Measurements from ENCODE around the gene ANKRD33B. TPM values are rescaled to one million over a fixed set of nuclear protein-coding genes. Genes with fewer than 3 reads are reported as not detected.
A peak's percentile ranks its signal among the peaks of the same experiment; 100 is the strongest.

The ANKRD33B gene
- total and polyA plus RNA-seq, 2 experiments from 2014 or later, result 1.5 to 2.0 TPM

GRCh38 chr5:10559151-10559550 is 4.7 kb upstream of the ANKRD33B start:
- no peaks in the 10 kb centered on the region for H3K9me2 ChIP-seq (replicated peaks; ENCODE audit: insufficient read depth)
- no peak overlapping the region for H3K4me2 ChIP-seq
- DNase-seq (ENCODE audit: low spot score), result no peak
- peaks cover 15% of the 10 kb centered on the region for H3K27me3 ChIP-seq
- no peak overlapping the region for H3K27ac ChIP-seq
- H2AFZ ChIP-seq, result no peak overlapping the region
- H3K4me3 ChIP-seq, result no peak overlapping the region
- no peaks in the 10 kb centered on the region for H4K20me1 ChIP-seq (ENCODE audit: insufficient read depth, poor library complexity, severe bottlenecking)
- WGBS (ENCODE audit: low lambda C conversion rate, missing lambda C conversion rate), result 85% methylated on average over 4 of the region's 4 CpGs
- TF ChIP-seq EZH2 (IDR thresholded peaks at IDR 0.05; ENCODE audit: borderline replicate concordance) (no peak), EZH2phosphoT487 (IDR thresholded peaks at IDR 0.05; ENCODE audit: low read depth, severe bottlenecking, unreplicated experiment) (no peak), CTCF (IDR thresholded peaks at IDR 0.05; ENCODE audit: poor library complexity) (no peak)
- no peaks in the 10 kb centered on the region for H3K9me3 ChIP-seq (ENCODE audit: low read depth)
- H3K79me2 ChIP-seq, result no peaks in the 10 kb centered on the region
- H3K4me1 ChIP-seq (ENCODE audit: insufficient read depth), result peaks cover 22% of the 10 kb centered on the region
- no peaks in the 10 kb centered on the region for H3K36me3 ChIP-seq (replicated peaks; ENCODE audit: insufficient read depth, low read depth)

- H3K9me3 ChIP-seq (ENCODE audit: low read depth), result no peaks in the 10 kb centered on the region
- H3K27me3 ChIP-seq, result peaks cover 17% of the 10 kb centered on the region
- H3K36me3 ChIP-seq (replicated peaks; ENCODE audit: insufficient read depth, low read depth), result no peaks in the 10 kb centered on the region
- H3K9me2 ChIP-seq (replicated peaks; ENCODE audit: insufficient read depth), result no peaks in the 10 kb centered on the region
- H3K79me2 ChIP-seq, result no peaks in the 10 kb centered on the region
- TF ChIP-seq EZH2phosphoT487 (IDR thresholded peaks at IDR 0.05; ENCODE audit: low read depth, severe bottlenecking, unreplicated experiment), result no peak
- no peak for TF ChIP-seq EZH2 (IDR thresholded peaks at IDR 0.05; ENCODE audit: borderline replicate concordance)
- no peak for TF ChIP-seq CTCF (IDR thresholded peaks at IDR 0.05; ENCODE audit: poor library complexity)
- H3K4me1 ChIP-seq (ENCODE audit: insufficient read depth), result peaks cover 22% of the 10 kb centered on the region
- H3K27ac ChIP-seq, result no peak overlapping the region
- no peak overlapping the region for H3K4me2 ChIP-seq
- H4K20me1 ChIP-seq (ENCODE audit: insufficient read depth, poor library complexity, severe bottlenecking), result no peaks in the 10 kb centered on the region
- 51% methylated on average over 7 of the region's 7 CpGs for WGBS (ENCODE audit: low lambda C conversion rate, missing lambda C conversion rate)
- no peak overlapping the region for H3K4me3 ChIP-seq
- DNase-seq (ENCODE audit: low spot score), result no peak
- no peak overlapping the region for H2AFZ ChIP-seq
Measured at GRCh38 chr5:10559871-10560270, 4.0 kb upstream of the ANKRD33B start.

- peak overlapping the region; percentile 87 for H2AFZ ChIP-seq
- H3K27ac ChIP-seq, result no peak overlapping the region
- no peaks in the 10 kb centered on the region for H3K9me2 ChIP-seq (replicated peaks; ENCODE audit: insufficient read depth)
- no peaks in the 10 kb centered on the region for H3K36me3 ChIP-seq (replicated peaks; ENCODE audit: insufficient read depth, low read depth)
- H3K4me1 ChIP-seq (ENCODE audit: insufficient read depth), result peaks cover 15% of the 10 kb centered on the region
- TF ChIP-seq EZH2phosphoT487 (IDR thresholded peaks at IDR 0.05; ENCODE audit: low read depth, severe bottlenecking, unreplicated experiment) (no peak), CTCF (IDR thresholded peaks at IDR 0.05; ENCODE audit: poor library complexity) (no peak), EZH2 (IDR thresholded peaks at IDR 0.05; ENCODE audit: borderline replicate concordance) (peak; percentile 8)
- no peaks in the 10 kb centered on the region for H3K79me2 ChIP-seq
- no peaks in the 10 kb centered on the region for H4K20me1 ChIP-seq (ENCODE audit: insufficient read depth, poor library complexity, severe bottlenecking)
- 75% methylated on average over 31 of the region's 45 CpGs for WGBS (ENCODE audit: low lambda C conversion rate, missing lambda C conversion rate)
- H3K9me3 ChIP-seq (ENCODE audit: low read depth), result no peaks in the 10 kb centered on the region
- peaks cover 29% of the 10 kb centered on the region for H3K27me3 ChIP-seq
- H3K4me3 ChIP-seq, result no peak overlapping the region
- H3K4me2 ChIP-seq, result peak overlapping the region; percentile 98
- DNase-seq (ENCODE audit: low spot score), result no peak
Measured at GRCh38 chr5:10562201-10563109, 1.4 kb upstream of the ANKRD33B start.
